H1 (cell line): ENCODE measurements around the gene KCNB1. TPM values are rescaled to one million over a fixed set of nuclear protein-coding genes. Genes with fewer than 3 reads are reported as not detected.

Source experiments
- CTCF ChIA-PET: fragments of 300-600 bp; sonication (Branson Sonifier 250); formaldehyde crosslinking; loops from one replicate; lab custom pipeline; 2021; ENCODE audit not compliant: partially characterized antibody; lab: Charles Lee
- POLR2A ChIA-PET: fragments of 300-600 bp; sonication (Branson Sonifier 250); formaldehyde crosslinking; loops from one replicate; lab custom pipeline; 2021; ENCODE audit warnings: inconsistent platforms; ENCODE audit not compliant: partially characterized antibody; lab: Charles Lee
- DNase-seq, 2 experiments: peaks; one replicate each; pipeline versions ENCODE4 v3.0.0 to v3.0.0-alpha.2; 2010 to 2022; ENCODE audit warnings: low spot score in 2 of 2, low read depth in 1 of 2, mixed read lengths in 1 of 2
- FAIRE-seq: peaks from 2 replicates; lab custom pipeline; 2011; peaks lifted over from hg19 to GRCh38; lab: Jason Lieb, UNC
- H2AFZ ChIP-seq: 2 replicates; pipeline ENCODE4 v1.8.1; 2012; ENCODE audit warnings: low read length, inconsistent platforms
- H2AK5ac ChIP-seq: 2 replicates; pipeline ENCODE4 v1.6.1; 2013; ENCODE audit warnings: low read depth, low read length
- H2BK120ac ChIP-seq: replicated peaks from 2 replicates; pipeline ENCODE3; 2013; ENCODE audit warnings: low read depth, low read length, inconsistent platforms
- H2BK12ac ChIP-seq: 2 replicates; pipeline ENCODE4 v1.6.1; 2013; ENCODE audit warnings: low read depth, low read length
- H2BK15ac ChIP-seq: 2 replicates; pipeline ENCODE4 v1.6.1; 2013; ENCODE audit warnings: low read length
- H2BK20ac ChIP-seq: 2 replicates; pipeline ENCODE4 v1.6.1; 2013; ENCODE audit warnings: low read length
- H2BK5ac ChIP-seq: 2 replicates; pipeline ENCODE4 v1.6.1; 2013; ENCODE audit warnings: low read depth, low read length
- H3K14ac ChIP-seq: 2 replicates; pipeline ENCODE4 v1.6.1; 2013; ENCODE audit warnings: inconsistent platforms; ENCODE audit not compliant: insufficient read length
- H3K18ac ChIP-seq: 2 replicates; pipeline ENCODE4 v1.6.1; 2013; ENCODE audit warnings: low read length; ENCODE audit errors: extremely low read depth
- H3K23ac ChIP-seq: 2 replicates; pipeline ENCODE4 v1.6.1; 2013; ENCODE audit warnings: inconsistent platforms; ENCODE audit not compliant: insufficient read length
- H3K23me2 ChIP-seq: 2 replicates; pipeline ENCODE4 v1.6.1; 2013; ENCODE audit warnings: low read depth, low read length
- H3K27ac ChIP-seq: 2 replicates; pipeline ENCODE4 v1.6.1; 2011; ENCODE audit warnings: low read depth, low read length, inconsistent platforms
- H3K27me3 ChIP-seq, 4 experiments: replicated peaks in 1 of 4; 1 replicate in 1 of 4; 2 replicates in 3 of 4; pipeline versions ENCODE4 v1.6.1 to v1.8.1; 2011 to 2013; ENCODE audit warnings: low read length in 3 of 4, mild to moderate bottlenecking in 3 of 4, inconsistent platforms in 2 of 4, mixed read lengths in 2 of 4, moderate library complexity in 1 of 4; ENCODE audit not compliant: control insufficient read depth in 3 of 4, insufficient read depth in 3 of 4; ENCODE audit errors: extremely low read depth in 1 of 4
- H3K36me3 ChIP-seq, 4 experiments: 2 replicates each; pipeline versions ENCODE4 v1.6.1 to v1.8.1; 2011 to 2013; ENCODE audit warnings: mild to moderate bottlenecking in 4 of 4, low read length in 3 of 4, moderate library complexity in 2 of 4, control low read depth in 1 of 4, inconsistent platforms in 1 of 4; ENCODE audit not compliant: insufficient read depth in 4 of 4, control insufficient read depth in 2 of 4
- H3K4ac ChIP-seq: replicated peaks from 2 replicates; pipeline ENCODE3; 2013; ENCODE audit warnings: low read length, low read depth, mixed read lengths, inconsistent platforms; ENCODE audit not compliant: insufficient read length
- H3K4me1 ChIP-seq, 4 experiments: replicated peaks in 1 of 4; 1 replicate in 1 of 4; 2 replicates in 3 of 4; pipeline versions ENCODE4 v1.6.1 to v1.8.1; 2011 to 2013; ENCODE audit warnings: low read length in 3 of 4, inconsistent platforms in 2 of 4, mixed read lengths in 1 of 4; ENCODE audit not compliant: insufficient read depth in 4 of 4, control insufficient read depth in 3 of 4
- H3K4me2 ChIP-seq, 2 experiments: 2 replicates each; pipeline versions ENCODE4 v1.6.1 to v1.8.1; 2011 to 2013; ENCODE audit warnings: low read depth in 2 of 2, low read length in 2 of 2, control low read depth in 1 of 2, inconsistent platforms in 1 of 2, mild to moderate bottlenecking in 1 of 2; ENCODE audit not compliant: insufficient read depth in 1 of 2
- H3K4me3 ChIP-seq, 4 experiments: fragments of 200-600, 300-600 bp in 1 of 4; sonication (generic), shearing (Covaris generic), sonication (Bioruptor Twin) in 1 of 4; 2 replicates each; pipeline versions ENCODE4 v1.5.1 to v1.8.1; 2011 to 2016; ENCODE audit warnings: low read length in 4 of 4, low read depth in 3 of 4, control low read depth in 2 of 4, inconsistent platforms in 2 of 4, mild to moderate bottlenecking in 2 of 4, mixed read lengths in 1 of 4, moderate library complexity in 1 of 4; ENCODE audit not compliant: insufficient read depth in 2 of 4; ENCODE audit errors: extremely low read depth in 1 of 4
- H3K56ac ChIP-seq: replicated peaks from 2 replicates; pipeline ENCODE3; 2013; ENCODE audit warnings: low read depth, mild to moderate bottlenecking, mixed read lengths, low read length, inconsistent platforms; ENCODE audit not compliant: insufficient read length
- H3K79me1 ChIP-seq: 2 replicates; pipeline ENCODE4 v1.6.1; 2013; ENCODE audit warnings: low read depth, low read length, control low read depth
- H3K79me2 ChIP-seq, 2 experiments: 2 replicates each; pipeline versions ENCODE4 v1.6.1 to v1.8.1; 2012 to 2013; ENCODE audit warnings: low read length in 2 of 2, mild to moderate bottlenecking in 2 of 2, inconsistent platforms in 1 of 2; ENCODE audit not compliant: insufficient read depth in 2 of 2, control insufficient read depth in 1 of 2
- H3K9ac ChIP-seq, 4 experiments: replicated peaks in 1 of 4; 1 replicate in 1 of 4; 2 replicates in 3 of 4; pipeline versions ENCODE4 v1.6.1 to v1.8.1; 2011 to 2013; ENCODE audit warnings: low read depth in 3 of 4, low read length in 3 of 4, control low read depth in 2 of 4, mild to moderate bottlenecking in 2 of 4, moderate library complexity in 2 of 4, inconsistent platforms in 1 of 4; ENCODE audit errors: extremely low read depth in 1 of 4
- H3K9me3 ChIP-seq, 2 experiments: 2 replicates each; pipeline versions ENCODE4 v1.6.1 to v1.8.1; 2012 to 2013; ENCODE audit warnings: mild to moderate bottlenecking in 2 of 2, moderate library complexity in 2 of 2, control low read depth in 1 of 2, inconsistent platforms in 1 of 2, low read depth in 1 of 2, low read length in 1 of 2, mixed read lengths in 1 of 2; ENCODE audit not compliant: insufficient read depth in 2 of 2
- H4K20me1 ChIP-seq, 2 experiments: replicated peaks in 1 of 2; 2 replicates each; pipeline versions ENCODE3 to v1.8.1; 2011 to 2013; ENCODE audit warnings: inconsistent platforms in 2 of 2, low read length in 2 of 2, mild to moderate bottlenecking in 1 of 2; ENCODE audit not compliant: insufficient read depth in 2 of 2, control insufficient read depth in 1 of 2
- H4K5ac ChIP-seq: 2 replicates; pipeline ENCODE4 v1.6.1; 2013; ENCODE audit warnings: low read length, low read depth, mixed read lengths, inconsistent platforms; ENCODE audit not compliant: insufficient read length
- H4K8ac ChIP-seq: 2 replicates; pipeline ENCODE4 v1.8.0; 2013; ENCODE audit warnings: mild to moderate bottlenecking, moderate library complexity, low read length, inconsistent platforms; ENCODE audit not compliant: insufficient read depth; ENCODE audit errors: extremely low read depth
- H4K91ac ChIP-seq: replicated peaks from 2 replicates; pipeline ENCODE3; 2013; ENCODE audit warnings: low read length, mixed read lengths, inconsistent platforms; ENCODE audit not compliant: insufficient read length
- ATF2 ChIP-seq: IDR thresholded peaks from 2 replicates; pipeline ENCODE4 v1.6.1; 2012; ENCODE audit warnings: low read length, inconsistent platforms
- ATF3 ChIP-seq: IDR thresholded peaks from 2 replicates; pipeline ENCODE4 v1.6.1; 2011; ENCODE audit warnings: low read depth, mild to moderate bottlenecking, low read length; ENCODE audit not compliant: insufficient read depth
- CHD2 ChIP-seq: IDR thresholded peaks from 2 replicates; pipeline ENCODE4 v1.6.1; 2012; ENCODE audit warnings: low read length, improper control_type of control experiment
- FOSL1 ChIP-seq: IDR thresholded peaks from 2 replicates; pipeline ENCODE4 v1.6.1; 2011; ENCODE audit warnings: mild to moderate bottlenecking, low read depth, low read length, moderate library complexity; ENCODE audit not compliant: insufficient read depth
- JUND ChIP-seq: IDR thresholded peaks from 2 replicates; pipeline ENCODE4 v1.6.1; 2011; ENCODE audit warnings: mild to moderate bottlenecking, improper control_type of control experiment, low read length
- TAF7 ChIP-seq: optimal IDR thresholded peaks from 2 replicates; pipeline ENCODE3; 2011; ENCODE audit warnings: low read depth, mild to moderate bottlenecking, inconsistent platforms, low read length, moderate library complexity, borderline replicate concordance
- WGBS, 2 experiments: shearing (Covaris generic) in 1 of 2; methylation state at CpG; one replicate each; pipeline versions ENCODE4 v1.1.6 to v1.1.7; 2013 to 2015; ENCODE audit warnings: low lambda C conversion rate in 2 of 2, mixed read lengths in 2 of 2, inconsistent platforms in 1 of 2, low coverage in 1 of 2, missing lambda C conversion rate in 1 of 2; ENCODE audit not compliant: insufficient replicate concordance in 2 of 2, insufficient coverage in 1 of 2, insufficient read length in 1 of 2; ENCODE audit errors: extremely low coverage in 1 of 2, missing lambda C conversion rate in 1 of 2; 5-methylcytosine and 5-hydroxymethylcytosine counted together
- polyA plus RNA-seq, 7 experiments: library from polyadenylated mRNA; depleted of rRNA in 3 of 7; stranded (reverse) in 5 of 7; unstranded in 2 of 7; fragments of >200 nt in 5 of 7; fragments of 200-250 nt in 2 of 7; gene quantifications; 1 replicate in 5 of 7; 2 replicates in 1 of 7; 4 replicates in 1 of 7; pipeline versions ENCODE4 v1.2.1 to v1.2.3, GENCODE V29; 2011 to 2013; ENCODE audit warnings: missing spikeins in 2 of 7, mixed read lengths in 2 of 7
- total RNA-seq: library from RNA; stranded (reverse); fragmentation: NEBNext Ultra II Directional; extraction: Animal tissue kit (Norgen Biotek cat#: 25700); gene quantifications from 2 replicates; pipeline ENCODE4 v1.2.1, GENCODE V29; 2021
- TF ChIP-seq, protein P1 (sequence below), 3 experiments: IDR thresholded peaks; 1 replicate in 2 of 3; 2 replicates in 1 of 3; pipeline versions ENCODE4 v1.5.1 to v1.6.1; 2011; ENCODE audit warnings: low read length in 3 of 3, mild to moderate bottlenecking in 3 of 3, inconsistent platforms in 2 of 3, low read depth in 1 of 3, moderate library complexity in 1 of 3; ENCODE audit not compliant: insufficient read depth in 1 of 3; ENCODE audit errors: control extremely low read depth in 1 of 3

Gene KCNB1
- total and polyA plus RNA-seq, 2 of the 8 experiments (the other 6 are each of a cell fraction or from before 2014, with no cell fraction given): 0.58 to 0.67 TPM

DNA sequence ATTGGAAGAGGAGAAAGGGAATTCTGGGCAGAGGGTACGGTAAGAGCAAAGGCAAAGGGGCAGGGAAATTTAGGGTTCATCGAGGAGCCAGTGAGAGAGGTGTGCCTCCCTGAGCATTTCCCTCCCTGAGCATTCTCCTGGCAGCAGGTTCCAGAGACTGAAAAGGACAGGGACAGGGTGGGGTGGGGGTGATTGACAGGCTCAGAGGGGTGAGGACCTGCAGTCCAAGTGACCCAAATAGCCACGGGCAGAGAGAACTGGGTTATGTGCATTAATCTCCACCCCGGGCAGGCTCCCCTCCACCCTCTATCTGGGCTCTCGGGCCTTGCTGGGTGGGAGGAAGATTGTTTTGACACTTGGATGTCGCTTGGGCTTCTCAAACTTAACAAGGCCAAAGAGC lies 69.5 kb downstream of the KCNB1 start:
- Histone ChIP-seq H3K27me3 (no peaks in the 10 kb centered on the region), H3K4me1 (no peaks in the 10 kb centered on the region), H3K4ac (no peak overlapping the region), H2AFZ (no peak overlapping the region), H3K9ac (no peak overlapping the region), H3K23me2 (no peaks in the 10 kb centered on the region), H4K20me1 (no peaks in the 10 kb centered on the region), H2BK20ac (no peak overlapping the region), H3K79me1 (no peaks in the 10 kb centered on the region), H3K9me3 (no peaks in the 10 kb centered on the region), H2BK12ac (no peak overlapping the region), H3K18ac (no peak overlapping the region), H2BK5ac (no peak overlapping the region), H3K27ac (no peak overlapping the region), H4K8ac (no peak overlapping the region), H4K91ac (no peak overlapping the region), H3K4me3 (no peak overlapping the region), H3K36me3 (no peaks in the 10 kb centered on the region), H3K23ac (no peak overlapping the region), H2AK5ac (no peak overlapping the region), H3K56ac (no peak overlapping the region), H3K79me2 (no peaks in the 10 kb centered on the region), H4K5ac (no peak overlapping the region), H3K14ac (no peak overlapping the region), H2BK120ac (no peak overlapping the region), H3K4me2 (no peak overlapping the region), H2BK15ac (no peak overlapping the region)
- TF ChIP-seq, protein P1, sequence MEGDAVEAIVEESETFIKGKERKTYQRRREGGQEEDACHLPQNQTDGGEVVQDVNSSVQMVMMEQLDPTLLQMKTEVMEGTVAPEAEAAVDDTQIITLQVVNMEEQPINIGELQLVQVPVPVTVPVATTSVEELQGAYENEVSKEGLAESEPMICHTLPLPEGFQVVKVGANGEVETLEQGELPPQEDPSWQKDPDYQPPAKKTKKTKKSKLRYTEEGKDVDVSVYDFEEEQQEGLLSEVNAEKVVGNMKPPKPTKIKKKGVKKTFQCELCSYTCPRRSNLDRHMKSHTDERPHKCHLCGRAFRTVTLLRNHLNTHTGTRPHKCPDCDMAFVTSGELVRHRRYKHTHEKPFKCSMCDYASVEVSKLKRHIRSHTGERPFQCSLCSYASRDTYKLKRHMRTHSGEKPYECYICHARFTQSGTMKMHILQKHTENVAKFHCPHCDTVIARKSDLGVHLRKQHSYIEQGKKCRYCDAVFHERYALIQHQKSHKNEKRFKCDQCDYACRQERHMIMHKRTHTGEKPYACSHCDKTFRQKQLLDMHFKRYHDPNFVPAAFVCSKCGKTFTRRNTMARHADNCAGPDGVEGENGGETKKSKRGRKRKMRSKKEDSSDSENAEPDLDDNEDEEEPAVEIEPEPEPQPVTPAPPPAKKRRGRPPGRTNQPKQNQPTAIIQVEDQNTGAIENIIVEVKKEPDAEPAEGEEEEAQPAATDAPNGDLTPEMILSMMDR (IDR thresholded peaks at IDR 0.05; ENCODE audit: control extremely low read depth in 1 of 3, insufficient read depth in 1 of 3, low read depth in 1 of 3, low read length in 3 of 3): no peak
- no peak for TF ChIP-seq CHD2
- no peak for TF ChIP-seq ATF3
- no peak for TF ChIP-seq ATF2
- no peak for TF ChIP-seq JUND
- TF ChIP-seq FOSL1: no peak
- no peak for TF ChIP-seq TAF7
- POLR2A ChIA-PET: interaction anchor here (1.0 kb wide), 1 partner anchor 10 kb away, joined by 3 read pairs; no protein-coding TSS in a partner anchor
- WGBS, 2 experiments: 80 to 100% methylated on average over 1 to 6 of the region's 6 CpGs
- FAIRE-seq (no peak), DNase-seq (no peak)
- CTCF ChIA-PET: interaction anchor here (2.7 kb wide), 1 partner anchor 96 kb away, joined by 7 read pairs; no protein-coding TSS in a partner anchor
